ENCODE data around the gene DNAJC25. TPM values are rescaled to one million over a fixed set of nuclear protein-coding genes. Genes with fewer than 3 reads are reported as not detected.

Gene DNAJC25
- total and polyA plus RNA-seq, 4 donors, result 5.0 to 6.5 (median 6.0) TPM

DNA sequence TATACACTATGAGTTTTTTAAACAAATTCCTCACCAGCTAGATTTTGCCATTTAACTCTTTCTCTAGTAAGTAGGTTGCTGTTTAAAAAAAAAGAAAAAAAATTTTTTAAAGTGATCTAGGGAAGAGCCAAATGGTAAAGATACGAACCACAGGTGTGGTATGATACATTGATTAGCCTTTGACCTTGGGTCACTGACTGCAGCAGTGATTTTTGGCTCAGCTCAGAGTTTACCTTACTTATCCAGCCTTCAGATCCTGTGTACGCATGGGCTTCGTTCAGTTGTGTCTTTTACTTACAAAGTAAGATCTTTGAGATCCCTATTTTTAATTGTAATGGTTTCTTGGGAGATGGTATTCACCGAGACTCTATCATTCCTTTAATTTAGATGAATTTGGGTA lies 17.9 kb downstream of the DNAJC25 start:
- no peaks in the 10 kb centered on the region for H3K27me3 ChIP-seq (ENCODE audit: control insufficient read depth in 3 of 3, insufficient read depth in 3 of 3, low read length in 2 of 3)
- ATAC-seq (ENCODE audit: insufficient read depth, low FRiP score), result no peak
- no peak overlapping the region for H3K9ac ChIP-seq (ENCODE audit: insufficient read depth in 1 of 2, low read length in 2 of 2)
- no peak for DNase-seq
- peaks cover 0 to 17% (median 6%) of the 10 kb centered on the region in 4 donors for H3K36me3 ChIP-seq (ENCODE audit: control insufficient read depth in 4 of 4, insufficient read depth in 4 of 4, low read length in 4 of 4)
- H3K27ac ChIP-seq (ENCODE audit: low read depth in 1 of 2, low read length in 1 of 2), result no peak overlapping the region
- no peaks in the 10 kb centered on the region for H3K4me1 ChIP-seq (ENCODE audit: control insufficient read depth in 5 of 5, insufficient read depth in 5 of 5, low read length in 5 of 5)
- TF ChIP-seq, protein P1, sequence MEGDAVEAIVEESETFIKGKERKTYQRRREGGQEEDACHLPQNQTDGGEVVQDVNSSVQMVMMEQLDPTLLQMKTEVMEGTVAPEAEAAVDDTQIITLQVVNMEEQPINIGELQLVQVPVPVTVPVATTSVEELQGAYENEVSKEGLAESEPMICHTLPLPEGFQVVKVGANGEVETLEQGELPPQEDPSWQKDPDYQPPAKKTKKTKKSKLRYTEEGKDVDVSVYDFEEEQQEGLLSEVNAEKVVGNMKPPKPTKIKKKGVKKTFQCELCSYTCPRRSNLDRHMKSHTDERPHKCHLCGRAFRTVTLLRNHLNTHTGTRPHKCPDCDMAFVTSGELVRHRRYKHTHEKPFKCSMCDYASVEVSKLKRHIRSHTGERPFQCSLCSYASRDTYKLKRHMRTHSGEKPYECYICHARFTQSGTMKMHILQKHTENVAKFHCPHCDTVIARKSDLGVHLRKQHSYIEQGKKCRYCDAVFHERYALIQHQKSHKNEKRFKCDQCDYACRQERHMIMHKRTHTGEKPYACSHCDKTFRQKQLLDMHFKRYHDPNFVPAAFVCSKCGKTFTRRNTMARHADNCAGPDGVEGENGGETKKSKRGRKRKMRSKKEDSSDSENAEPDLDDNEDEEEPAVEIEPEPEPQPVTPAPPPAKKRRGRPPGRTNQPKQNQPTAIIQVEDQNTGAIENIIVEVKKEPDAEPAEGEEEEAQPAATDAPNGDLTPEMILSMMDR (IDR thresholded peaks at IDR 0.05; ENCODE audit: control extremely low read depth, extremely low read depth), result no peak
- H3K9me3 ChIP-seq (ENCODE audit: control insufficient read depth in 4 of 4, insufficient read depth in 3 of 4, low read length in 3 of 4), result no peaks in the 10 kb centered on the region
- no peak overlapping the region for H3K4me3 ChIP-seq
- 93 to 96% methylated on average over 4 of the region's 4 CpGs for WGBS, 2 donors

DNA sequence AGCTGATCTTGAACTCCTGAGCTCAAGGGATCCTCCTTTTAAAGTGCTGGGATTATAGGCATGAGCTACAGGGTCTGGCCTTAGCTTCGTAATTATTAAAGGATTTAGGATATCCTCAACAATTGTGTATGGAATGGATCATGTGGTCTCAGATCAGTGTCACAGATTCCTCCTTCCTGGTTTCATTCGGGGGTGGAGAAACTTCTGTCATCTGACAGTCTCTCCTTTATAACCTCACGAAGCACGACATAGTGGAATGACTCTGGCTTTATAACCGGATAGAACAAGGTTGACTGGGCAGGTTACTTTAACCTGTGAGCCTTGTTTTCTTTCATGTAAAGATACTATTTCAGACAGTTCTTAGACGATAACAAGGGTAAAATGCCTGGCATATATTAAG lies 25.9 kb downstream of the DNAJC25 start:
- H3K4me3 ChIP-seq, result no peak overlapping the region
- no peak overlapping the region for H3K27ac ChIP-seq (ENCODE audit: low read depth in 1 of 2, low read length in 1 of 2)
- H3K9ac ChIP-seq (ENCODE audit: insufficient read depth in 1 of 2, low read length in 2 of 2), result no peak overlapping the region
- H3K4me1 ChIP-seq (ENCODE audit: control insufficient read depth in 5 of 5, insufficient read depth in 5 of 5, low read length in 5 of 5), result peaks cover 0 to 4% (median 0%) of the 10 kb centered on the region in 5 donors
- no peak for ATAC-seq (ENCODE audit: insufficient read depth, low FRiP score)
- 66 to 83% methylated on average over 6 of the region's 6 CpGs for WGBS, 2 donors
- no peak for DNase-seq
- no peaks in the 10 kb centered on the region for H3K27me3 ChIP-seq (ENCODE audit: control insufficient read depth in 3 of 3, insufficient read depth in 3 of 3, low read length in 2 of 3)
- peaks cover 0 to 7% (median 2%) of the 10 kb centered on the region in 4 donors for H3K36me3 ChIP-seq (ENCODE audit: control insufficient read depth in 4 of 4, insufficient read depth in 4 of 4, low read length in 4 of 4)
- TF ChIP-seq, protein P1 (IDR thresholded peaks at IDR 0.05; ENCODE audit: control extremely low read depth, extremely low read depth), result no peak
- no peaks in the 10 kb centered on the region for H3K9me3 ChIP-seq (ENCODE audit: control insufficient read depth in 4 of 4, insufficient read depth in 3 of 4, low read length in 3 of 4)

DNA sequence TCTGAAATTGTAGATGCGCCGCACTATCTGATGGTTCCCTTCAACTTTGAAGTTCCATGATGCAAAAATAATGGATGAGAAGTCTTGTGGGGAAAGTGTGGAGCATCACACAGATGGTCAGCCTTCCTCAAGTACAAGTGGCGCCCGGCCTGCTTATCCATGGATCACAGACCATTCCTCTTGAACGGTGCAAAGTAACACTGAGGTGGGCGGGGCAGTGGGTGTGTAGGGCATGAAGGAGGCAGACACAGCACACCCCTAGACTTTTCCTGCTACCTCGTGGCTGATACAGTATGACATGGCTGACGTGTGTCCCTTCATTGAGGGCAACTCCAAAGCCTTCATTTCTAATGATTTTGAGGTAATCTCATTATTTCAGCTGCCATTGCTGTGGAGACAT lies 27.8 kb downstream of the DNAJC25 start:
- Histone ChIP-seq H3K9ac (ENCODE audit: insufficient read depth in 1 of 2, low read length in 2 of 2) (no peak overlapping the region), H3K27me3 (ENCODE audit: control insufficient read depth in 3 of 3, insufficient read depth in 3 of 3, low read length in 2 of 3) (no peaks in the 10 kb centered on the region), H3K9me3 (ENCODE audit: control insufficient read depth in 4 of 4, insufficient read depth in 3 of 4, low read length in 3 of 4) (no peaks in the 10 kb centered on the region), H3K4me1 (ENCODE audit: control insufficient read depth in 5 of 5, insufficient read depth in 5 of 5, low read length in 5 of 5) (peaks cover 0 to 19% (median 6%) of the 10 kb centered on the region in 5 donors), H3K36me3 (ENCODE audit: control insufficient read depth in 4 of 4, insufficient read depth in 4 of 4, low read length in 4 of 4) (peaks cover 0 to 5% (median 2%) of the 10 kb centered on the region in 4 donors), H3K27ac (ENCODE audit: low read depth in 1 of 2, low read length in 1 of 2) (no peak overlapping the region), H3K4me3 (no peak overlapping the region)
- TF ChIP-seq, protein P1 (IDR thresholded peaks at IDR 0.05; ENCODE audit: control extremely low read depth, extremely low read depth), result no peak
- ATAC-seq (ENCODE audit: insufficient read depth, low FRiP score), result no peak
- WGBS, 2 donors, result 69 to 77% methylated on average over 8 of the region's 8 CpGs
- no peak for DNase-seq

DNA sequence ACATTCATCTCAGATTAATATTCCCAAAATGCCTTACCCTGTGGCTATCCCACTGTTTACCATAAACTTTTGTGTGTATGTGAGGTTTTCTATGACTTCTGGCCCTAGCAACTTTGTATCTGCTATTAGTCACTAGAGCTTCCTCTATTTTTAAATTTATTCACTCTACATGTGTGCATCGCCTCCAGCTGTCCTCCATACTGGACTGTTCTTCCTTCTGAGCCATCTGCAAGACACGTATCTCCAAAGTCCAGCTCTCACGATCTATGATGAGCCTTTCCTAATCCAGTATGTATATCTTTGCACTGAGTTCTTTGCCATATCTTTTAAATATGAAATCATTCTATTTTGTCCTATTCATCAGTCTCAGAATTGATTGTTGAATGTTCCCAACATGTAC lies 28.6 kb downstream of the DNAJC25 start:
- DNase-seq (no peak), ATAC-seq (ENCODE audit: insufficient read depth, low FRiP score) (no peak)
- 94 to 97% methylated on average over 3 of the region's 3 CpGs for WGBS, 2 donors
- Histone ChIP-seq H3K4me1 (ENCODE audit: control insufficient read depth in 5 of 5, insufficient read depth in 5 of 5, low read length in 5 of 5) (peaks cover 0 to 19% (median 6%) of the 10 kb centered on the region in 5 donors), H3K9me3 (ENCODE audit: control insufficient read depth in 4 of 4, insufficient read depth in 3 of 4, low read length in 3 of 4) (no peaks in the 10 kb centered on the region), H3K27me3 (ENCODE audit: control insufficient read depth in 3 of 3, insufficient read depth in 3 of 3, low read length in 2 of 3) (no peaks in the 10 kb centered on the region), H3K9ac (ENCODE audit: insufficient read depth in 1 of 2, low read length in 2 of 2) (no peak overlapping the region), H3K27ac (ENCODE audit: low read depth in 1 of 2, low read length in 1 of 2) (no peak overlapping the region), H3K36me3 (ENCODE audit: control insufficient read depth in 4 of 4, insufficient read depth in 4 of 4, low read length in 4 of 4) (peaks cover 0 to 5% (median 1%) of the 10 kb centered on the region in 4 donors), H3K4me3 (no peak overlapping the region)
- TF ChIP-seq, protein P1 (IDR thresholded peaks at IDR 0.05; ENCODE audit: control extremely low read depth, extremely low read depth), result no peak
